ENCODE data around the gene FAM25G.
"Not testable (repeated sequence)": the region's sequence is repeated elsewhere in the genome, so short reads cannot be mapped to it uniquely, and the experiment has no call there.

DNA sequence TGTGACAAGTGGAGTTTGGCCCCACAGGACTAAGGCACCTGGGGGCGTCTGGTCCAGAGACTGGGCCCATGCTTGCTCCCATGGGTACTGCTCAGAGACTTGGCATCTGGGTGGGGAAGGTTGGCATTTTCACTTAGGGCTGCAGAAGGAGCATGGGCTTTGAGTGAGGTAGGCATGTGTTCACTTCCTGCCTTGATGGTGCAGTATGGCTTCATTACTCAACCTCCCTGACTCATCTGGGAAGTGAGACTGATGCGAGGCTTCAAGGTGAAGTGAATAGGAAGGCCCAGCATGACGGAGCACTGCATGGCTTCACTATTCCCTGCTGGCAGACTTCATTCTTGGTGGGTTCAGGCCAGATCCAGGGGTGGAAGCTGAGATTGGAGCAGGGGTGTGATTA lies 18.9 kb downstream of the FAM25G start:
- TF ChIP-seq, protein P1, sequence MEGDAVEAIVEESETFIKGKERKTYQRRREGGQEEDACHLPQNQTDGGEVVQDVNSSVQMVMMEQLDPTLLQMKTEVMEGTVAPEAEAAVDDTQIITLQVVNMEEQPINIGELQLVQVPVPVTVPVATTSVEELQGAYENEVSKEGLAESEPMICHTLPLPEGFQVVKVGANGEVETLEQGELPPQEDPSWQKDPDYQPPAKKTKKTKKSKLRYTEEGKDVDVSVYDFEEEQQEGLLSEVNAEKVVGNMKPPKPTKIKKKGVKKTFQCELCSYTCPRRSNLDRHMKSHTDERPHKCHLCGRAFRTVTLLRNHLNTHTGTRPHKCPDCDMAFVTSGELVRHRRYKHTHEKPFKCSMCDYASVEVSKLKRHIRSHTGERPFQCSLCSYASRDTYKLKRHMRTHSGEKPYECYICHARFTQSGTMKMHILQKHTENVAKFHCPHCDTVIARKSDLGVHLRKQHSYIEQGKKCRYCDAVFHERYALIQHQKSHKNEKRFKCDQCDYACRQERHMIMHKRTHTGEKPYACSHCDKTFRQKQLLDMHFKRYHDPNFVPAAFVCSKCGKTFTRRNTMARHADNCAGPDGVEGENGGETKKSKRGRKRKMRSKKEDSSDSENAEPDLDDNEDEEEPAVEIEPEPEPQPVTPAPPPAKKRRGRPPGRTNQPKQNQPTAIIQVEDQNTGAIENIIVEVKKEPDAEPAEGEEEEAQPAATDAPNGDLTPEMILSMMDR (IDR thresholded peaks at IDR 0.05): not testable (repeated sequence)
- TF ChIP-seq POLR2AphosphoS5 (IDR thresholded peaks at IDR 0.05): not testable (repeated sequence)
